LNCaP clone FGC (cell line): Measurements from ENCODE around the gene ADARB1.
"Not testable (repeated sequence)": the region's sequence is repeated elsewhere in the genome, so short reads cannot be mapped to it uniquely, and the experiment has no call there.

ENCODE experiments used
- DNase-seq: peaks from one replicate; pipeline ENCODE4 v3.0.0-alpha.2; 2011; ENCODE audit warnings: low read depth
- H3K4me3 ChIP-seq: 2 replicates; pipeline ENCODE4 v1.5.1; 2011; ENCODE audit warnings: mild to moderate bottlenecking, low read depth, low read length, control low read depth
- CTCF ChIP-seq: IDR thresholded peaks from 2 replicates; pipeline ENCODE4 v1.5.1; 2012; ENCODE audit warnings: mild to moderate bottlenecking; ENCODE audit not compliant: control insufficient read depth, insufficient read depth; ENCODE audit errors: extremely low read depth

ADARB1 gene

GRCh38 chr21:45130324-45130774, 56.0 kb downstream of the ADARB1 start:
- no peak for TF ChIP-seq CTCF
- no peak overlapping the region for H3K4me3 ChIP-seq
- no peak for DNase-seq

- TF ChIP-seq CTCF = no peak
Observed at GRCh38 chr21:45131537-45131999, 57.2 kb downstream of the ADARB1 start.

GRCh38 chr21:45132841-45133573, 58.6 kb downstream of the ADARB1 start:
- H3K4me3 ChIP-seq = no peak overlapping the region
- DNase-seq = no peak
- TF ChIP-seq CTCF = no peak

More at GRCh38 chr21:45131537-45131999, 57.2 kb downstream of the ADARB1 start:
- DNase-seq = no peak
- H3K4me3 ChIP-seq = no peak overlapping the region

GRCh38 chr21:45133574-45134278, 59.3 kb downstream of the ADARB1 start:
- not testable (repeated sequence) for H3K4me3 ChIP-seq, DNase-seq

GRCh38 chr21:45134279-45135076, 60.1 kb downstream of the ADARB1 start:
- H3K4me3 ChIP-seq = no peak overlapping the region
- DNase-seq = no peak
- TF ChIP-seq CTCF = no peak

- no peak for TF ChIP-seq CTCF
- DNase-seq = no peak
- no peak overlapping the region for H3K4me3 ChIP-seq
Observed at GRCh38 chr21:45135122-45135521, 60.7 kb downstream of the ADARB1 start.

- no peak for TF ChIP-seq CTCF
- DNase-seq = no peak
- H3K4me3 ChIP-seq = no peak overlapping the region
Observed at GRCh38 chr21:45135868-45136267, 61.5 kb downstream of the ADARB1 start.
